HG02678 (cell line): Measurements from ENCODE around the gene GET3.

Experiments used
- ATAC-seq: cut with Tn5 transposase; IDR thresholded peaks from one replicate; pipeline ENCODE4 v1.9.1; 2021; ENCODE audit warnings: mild to moderate bottlenecking, moderate library complexity; ENCODE audit not compliant: unreplicated experiment

GET3 gene

DNA sequence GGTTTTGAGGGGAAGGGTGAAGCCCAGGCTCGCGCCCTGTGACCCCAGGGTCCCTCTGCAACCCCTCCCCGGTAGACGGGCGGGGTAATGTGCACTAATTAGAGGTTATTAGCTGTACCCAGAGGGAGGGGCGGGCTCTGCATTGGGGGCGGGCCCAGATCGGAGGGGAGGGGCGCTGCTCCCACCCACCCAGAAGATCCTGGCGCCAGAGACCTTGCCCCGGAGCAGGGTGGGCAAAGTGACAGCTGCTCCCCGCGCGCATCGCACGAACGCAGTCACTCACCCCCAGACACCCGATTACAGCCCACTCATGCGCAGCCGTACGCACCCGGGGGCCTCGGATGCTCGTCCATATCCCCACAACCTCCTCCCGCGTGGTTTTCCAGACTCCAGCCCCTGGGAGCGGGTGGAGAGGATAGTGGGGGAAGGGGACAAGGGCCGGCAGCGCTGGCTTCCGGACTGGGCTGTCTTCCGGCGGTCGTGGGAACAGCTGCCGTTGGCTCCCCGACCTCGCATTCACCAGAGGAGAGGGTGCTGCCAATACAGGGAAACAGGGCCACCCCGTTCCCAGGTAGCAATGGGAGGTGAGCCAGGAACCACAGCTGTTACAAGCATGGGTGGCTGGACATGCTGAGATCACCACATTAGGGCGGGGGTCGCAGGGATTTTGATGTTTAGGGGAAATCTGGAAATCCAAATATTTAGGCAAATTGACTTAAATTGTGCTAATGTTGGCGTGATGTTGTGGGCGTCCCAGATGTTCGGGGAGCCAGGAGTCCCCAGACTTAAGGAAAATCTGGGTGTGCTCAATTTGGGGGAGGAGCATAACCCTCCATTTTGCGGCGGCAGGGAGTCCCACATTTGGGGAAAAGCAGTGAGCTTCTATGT is 41.0 kb downstream of the GET3 start:
- no peak for ATAC-seq

DNA sequence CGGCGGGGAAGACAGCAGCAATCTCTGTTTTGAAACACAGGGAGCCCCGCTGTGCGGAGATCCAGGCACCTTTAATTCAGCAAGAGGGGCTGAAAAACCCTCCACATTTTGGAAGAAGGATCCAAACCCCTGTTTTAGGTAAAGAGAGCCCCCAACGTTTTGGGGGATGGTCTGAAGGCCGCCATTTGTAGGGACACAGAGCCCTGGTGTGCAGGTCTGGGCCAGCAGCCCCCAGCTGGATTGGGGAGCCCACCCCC is 41.5 kb downstream of the GET3 start:
- ATAC-seq = no peak

DNA sequence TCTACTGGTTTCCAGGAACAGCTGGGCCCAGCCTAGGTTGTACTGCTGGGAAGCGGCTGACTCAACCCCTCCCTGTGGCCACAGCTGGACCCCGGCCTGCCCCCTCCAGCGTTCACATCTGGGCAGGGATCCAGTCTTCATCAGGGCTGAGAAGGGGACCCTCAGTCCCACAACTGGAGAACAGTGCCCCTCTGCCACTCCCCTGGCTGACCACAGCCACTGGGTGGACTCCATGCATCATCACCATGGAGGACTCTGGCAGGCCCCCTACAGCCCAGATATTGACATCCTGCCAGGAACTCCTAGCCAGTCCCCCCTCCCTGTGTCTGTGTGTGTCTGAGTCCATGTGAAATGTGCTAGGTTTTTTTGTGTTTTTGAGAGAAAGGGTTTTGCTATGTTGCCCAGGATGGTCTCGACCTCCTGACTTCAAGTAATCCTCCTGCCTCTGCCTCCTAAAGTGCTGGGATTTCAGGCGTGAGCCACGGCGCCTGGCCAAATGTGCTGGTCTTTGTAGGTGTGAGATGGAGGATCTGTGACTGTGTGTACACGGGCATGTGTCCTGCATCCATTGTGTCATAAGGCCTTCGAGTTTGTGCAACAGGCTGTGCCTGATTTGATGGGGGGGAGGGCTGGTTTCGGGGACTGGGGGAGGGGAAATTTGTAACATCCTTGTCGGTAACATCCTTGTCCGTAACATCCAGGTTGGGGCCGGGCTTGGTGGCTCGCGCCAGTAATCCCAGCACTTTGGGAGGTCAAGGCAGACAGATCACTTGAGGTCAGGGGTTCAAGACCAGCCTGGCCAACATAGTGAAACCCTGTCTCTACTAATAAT is 42.1 kb downstream of the GET3 start:
- no peak for ATAC-seq

DNA sequence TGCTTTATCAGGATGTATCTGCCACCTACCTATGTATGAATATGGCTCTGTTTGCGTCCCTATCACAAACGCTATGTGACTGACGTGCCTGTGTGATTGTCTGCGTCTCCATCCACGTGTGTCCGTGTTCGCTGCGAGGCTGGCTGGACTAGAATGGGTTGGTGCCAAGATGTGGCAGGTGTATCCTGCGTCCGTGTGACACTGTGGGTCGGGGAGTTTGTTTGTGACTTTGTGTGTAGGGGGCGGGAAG is 44.8 kb downstream of the GET3 start:
- no peak for ATAC-seq

DNA sequence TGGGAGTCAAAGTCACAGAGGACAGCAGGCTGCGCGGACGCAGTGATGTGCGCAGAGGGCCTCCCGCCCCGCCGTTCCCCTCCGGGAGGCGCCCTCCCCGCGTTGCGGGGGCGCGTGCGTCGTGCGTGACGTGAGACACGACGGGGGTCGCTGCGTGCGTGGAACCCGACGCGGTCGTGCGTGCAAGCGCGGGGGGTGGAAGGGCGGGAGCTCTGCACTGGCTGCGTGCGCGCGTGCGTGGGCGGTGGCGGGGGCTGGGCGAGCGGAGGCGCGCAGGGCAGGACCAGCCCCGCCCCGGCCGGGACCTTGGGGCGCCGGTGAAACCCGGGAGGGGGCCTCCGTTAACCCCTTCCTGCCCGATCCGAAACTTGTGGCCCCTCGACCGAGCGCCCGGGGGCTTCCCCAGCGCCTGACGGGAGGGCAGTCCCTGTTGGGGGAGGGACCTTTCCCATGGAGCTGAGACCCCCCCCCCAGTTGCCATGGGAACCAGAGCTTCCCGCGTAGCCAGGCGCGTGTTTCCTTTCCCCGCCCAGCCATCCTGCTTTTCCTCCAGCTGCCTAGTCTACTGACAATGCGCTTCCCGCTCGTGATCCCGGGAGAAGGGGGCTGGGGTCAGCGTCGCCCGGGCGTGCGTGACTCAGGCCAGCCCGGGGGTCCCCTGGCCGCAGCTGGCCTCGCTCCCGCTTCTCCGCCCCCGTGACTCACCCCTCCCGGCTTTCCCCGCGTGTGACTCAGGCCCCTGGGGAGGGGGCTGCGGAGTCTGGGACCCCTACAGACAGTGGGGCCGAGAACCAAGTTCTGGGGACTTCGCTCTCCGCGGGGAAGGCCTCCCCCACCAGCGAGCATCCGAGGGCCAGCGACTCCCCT is 45.4 kb downstream of the GET3 start:
- ATAC-seq = peak; percentile 49

DNA sequence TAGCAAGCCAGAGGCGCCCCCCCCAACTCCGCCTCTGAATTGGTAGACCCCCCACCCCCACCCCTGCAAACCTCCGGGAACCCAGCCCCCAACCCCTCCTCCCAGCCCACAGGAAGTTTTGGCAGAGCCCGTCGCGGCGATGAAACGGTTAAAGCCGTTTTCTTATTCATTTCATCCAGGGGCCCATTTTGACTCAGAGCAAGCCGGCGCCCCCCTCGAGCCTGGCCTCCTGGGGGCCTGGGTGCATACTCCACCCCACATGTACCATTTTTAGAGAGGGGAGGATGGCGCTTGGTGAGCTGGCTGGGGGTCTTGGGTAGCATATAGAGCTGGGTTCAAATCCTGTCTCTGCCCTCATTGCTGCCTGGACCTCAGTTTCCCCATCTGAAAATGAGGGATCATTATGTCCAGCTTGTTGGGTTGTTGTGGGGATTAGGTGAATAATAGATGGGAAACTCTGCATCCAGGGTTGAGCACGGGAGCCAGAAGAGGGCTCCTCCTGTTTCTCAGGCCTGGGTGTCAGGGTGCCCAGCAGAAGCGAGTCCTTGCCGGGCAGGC is 46.1 kb downstream of the GET3 start:
- ATAC-seq = no peak

DNA sequence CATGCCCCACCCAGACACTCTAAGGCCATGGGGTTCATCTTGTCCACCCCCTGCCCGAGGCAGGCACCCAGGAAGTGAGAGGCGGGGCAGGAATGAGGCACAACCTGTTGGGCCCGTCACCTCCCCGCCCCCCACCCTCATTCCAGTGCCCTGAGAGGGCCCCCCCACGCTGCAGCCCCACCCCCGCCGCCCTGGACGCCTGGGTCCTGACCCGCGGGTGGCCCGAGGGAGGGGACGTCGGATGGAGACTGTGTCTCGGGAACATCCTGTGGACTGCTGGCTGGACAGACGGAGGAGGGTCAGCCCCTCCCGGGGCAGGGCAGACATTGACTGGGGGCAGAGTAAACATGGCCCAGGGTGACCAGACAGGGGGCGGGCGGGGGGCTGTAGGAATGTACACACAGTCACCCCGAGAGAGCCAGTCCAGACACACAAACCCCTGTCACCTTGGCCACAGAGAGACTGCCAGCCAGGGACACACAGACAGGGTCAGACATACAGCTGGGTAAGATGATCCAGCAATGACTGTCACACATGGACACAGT is 46.6 kb downstream of the GET3 start:
- ATAC-seq = no peak

DNA sequence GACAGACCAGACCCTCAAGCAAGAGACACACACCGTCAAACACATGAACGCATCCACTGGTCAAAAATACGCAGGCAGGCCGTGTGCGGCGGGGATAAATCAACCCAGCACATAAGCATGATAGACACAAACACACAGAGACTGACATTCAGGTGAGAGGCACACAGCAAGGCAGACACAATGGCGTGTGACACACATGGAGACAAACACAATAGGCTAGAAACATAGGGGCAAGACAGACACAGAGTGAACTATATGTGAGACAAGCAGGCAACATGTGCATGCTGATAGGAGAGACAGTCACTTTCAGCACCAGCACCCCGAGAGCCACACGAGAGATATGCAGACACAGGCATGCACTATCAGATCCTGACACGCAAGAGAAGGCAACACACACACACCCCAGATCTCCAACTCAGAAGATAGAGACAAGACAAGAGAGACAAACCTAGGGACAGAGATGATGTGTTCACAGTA is 47.1 kb downstream of the GET3 start:
- no peak for ATAC-seq

DNA sequence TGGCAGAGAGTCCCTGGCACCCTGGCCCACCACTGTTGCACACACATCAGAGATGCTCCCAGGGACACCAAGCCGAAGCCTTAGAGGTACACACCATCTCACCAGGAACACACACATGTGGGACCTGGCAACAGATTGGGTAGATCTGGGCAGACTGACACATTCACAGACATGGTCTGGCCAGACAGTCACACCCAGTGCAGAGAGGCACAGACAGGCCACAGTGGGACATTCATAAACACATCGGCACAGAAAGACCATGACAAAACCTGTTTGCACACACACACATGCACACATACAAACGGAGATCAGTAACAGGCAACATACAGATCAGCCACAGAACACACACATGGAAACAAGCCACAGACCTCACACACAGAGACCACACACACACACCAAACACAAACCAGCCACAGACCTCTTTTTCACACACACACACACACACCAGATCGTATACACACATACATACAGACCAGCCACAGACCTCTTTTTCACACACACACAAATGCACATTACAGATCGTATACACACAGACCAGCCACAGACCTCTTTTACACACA is 47.7 kb downstream of the GET3 start:
- ATAC-seq = no peak

DNA sequence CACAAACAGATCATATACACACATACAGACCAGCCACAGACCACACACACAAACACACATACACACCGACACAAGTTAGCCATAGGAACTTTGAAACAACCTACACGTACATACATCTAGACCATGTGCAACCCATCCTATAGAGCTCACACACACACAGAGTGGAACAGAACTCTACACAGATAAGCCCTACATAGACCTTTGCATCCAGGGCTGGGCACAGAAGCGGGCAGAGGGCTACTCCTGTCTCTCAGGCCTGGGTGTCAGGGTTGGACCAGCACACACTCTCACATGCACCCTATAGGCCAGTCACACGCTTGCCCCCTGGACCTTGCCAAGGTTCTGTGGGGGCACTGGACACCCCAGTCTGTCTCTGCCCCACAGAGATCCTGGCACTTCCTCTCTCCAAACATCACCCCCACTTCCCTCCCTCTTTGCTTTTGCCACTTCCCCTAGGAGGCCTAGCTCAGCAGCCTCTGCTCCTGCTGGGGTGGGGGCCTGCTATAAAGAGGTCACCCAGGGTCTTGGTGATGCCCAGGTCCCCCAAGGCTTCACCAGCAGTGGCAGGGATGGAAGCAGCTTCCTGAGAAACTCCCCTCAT is 48.2 kb downstream of the GET3 start:
- no peak for ATAC-seq

DNA sequence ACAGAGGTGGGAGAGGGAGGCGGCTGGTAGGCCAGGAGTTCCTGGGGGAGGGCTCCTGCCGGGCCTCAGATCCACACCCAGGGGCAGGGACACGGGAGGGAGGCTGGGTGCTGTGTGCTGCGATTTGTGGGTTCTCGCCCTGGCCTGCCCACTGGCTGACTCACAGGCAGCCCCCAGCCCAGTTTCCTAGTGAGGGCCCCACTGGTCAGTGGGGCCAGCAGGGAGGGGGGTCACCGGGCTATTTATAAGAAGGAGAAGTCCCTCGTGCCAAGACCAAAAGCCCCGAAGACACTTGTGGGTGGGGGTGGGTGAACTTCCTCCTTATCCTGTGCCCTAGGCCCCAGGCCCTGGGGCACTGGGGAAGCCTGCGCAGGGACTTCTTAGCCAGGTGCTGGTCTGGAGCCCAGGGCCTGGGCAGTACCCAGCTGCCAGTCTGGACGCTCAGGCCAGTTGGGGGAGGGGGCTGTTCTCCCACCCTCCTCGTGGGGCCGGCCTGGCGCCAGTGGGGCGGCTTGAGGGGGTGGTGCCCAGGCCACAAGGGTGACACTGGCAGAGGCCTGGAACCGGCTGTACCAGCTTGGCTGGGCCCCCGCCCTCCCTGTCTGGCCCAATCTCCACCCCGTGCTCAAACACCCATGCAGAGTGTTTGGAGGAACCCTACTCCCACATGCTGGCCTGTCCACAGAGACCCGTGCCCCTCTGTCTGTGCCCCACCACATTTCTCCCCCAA is 49.0 kb downstream of the GET3 start:
- ATAC-seq = no peak

DNA sequence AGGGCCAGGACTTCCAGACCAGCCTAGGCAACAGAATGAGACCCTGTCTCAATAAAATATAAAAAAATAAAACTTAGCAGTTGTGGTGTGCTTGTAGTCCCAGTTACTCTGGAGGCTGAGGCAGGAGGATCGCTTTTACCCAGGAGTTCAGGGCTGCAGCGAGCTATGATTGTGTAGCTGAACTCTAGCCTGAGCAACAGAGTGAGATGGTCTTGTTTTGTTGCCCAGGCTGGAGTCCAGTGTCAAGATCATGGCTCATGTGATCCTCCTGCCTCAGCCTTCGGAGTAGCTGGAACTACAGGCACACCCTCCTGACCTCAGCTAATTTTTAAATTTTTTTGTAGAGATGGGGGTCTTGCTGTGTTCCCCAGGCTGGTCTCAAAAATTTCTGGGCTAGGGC is 49.7 kb downstream of the GET3 start:
- no peak for ATAC-seq

DNA sequence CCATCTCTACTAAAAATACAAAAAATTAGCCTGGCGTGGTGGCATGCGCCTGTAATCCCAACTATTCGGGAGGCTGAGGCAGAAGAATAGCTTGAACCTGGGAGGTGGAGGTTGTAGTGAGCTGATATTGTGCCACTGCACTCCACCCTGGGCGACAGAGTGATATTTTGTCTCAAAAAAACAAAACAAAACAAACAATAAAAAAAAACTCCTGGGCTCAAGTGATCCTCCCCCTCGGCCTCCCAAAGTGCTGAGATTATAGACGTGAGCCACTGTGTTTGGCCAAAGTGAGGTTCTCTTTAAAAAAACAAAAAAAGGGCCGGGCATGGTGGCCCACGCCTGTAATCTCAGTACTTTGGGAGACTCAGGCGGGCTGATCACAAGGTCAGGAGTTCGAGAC is 50.2 kb downstream of the GET3 start:
- ATAC-seq = no peak

DNA sequence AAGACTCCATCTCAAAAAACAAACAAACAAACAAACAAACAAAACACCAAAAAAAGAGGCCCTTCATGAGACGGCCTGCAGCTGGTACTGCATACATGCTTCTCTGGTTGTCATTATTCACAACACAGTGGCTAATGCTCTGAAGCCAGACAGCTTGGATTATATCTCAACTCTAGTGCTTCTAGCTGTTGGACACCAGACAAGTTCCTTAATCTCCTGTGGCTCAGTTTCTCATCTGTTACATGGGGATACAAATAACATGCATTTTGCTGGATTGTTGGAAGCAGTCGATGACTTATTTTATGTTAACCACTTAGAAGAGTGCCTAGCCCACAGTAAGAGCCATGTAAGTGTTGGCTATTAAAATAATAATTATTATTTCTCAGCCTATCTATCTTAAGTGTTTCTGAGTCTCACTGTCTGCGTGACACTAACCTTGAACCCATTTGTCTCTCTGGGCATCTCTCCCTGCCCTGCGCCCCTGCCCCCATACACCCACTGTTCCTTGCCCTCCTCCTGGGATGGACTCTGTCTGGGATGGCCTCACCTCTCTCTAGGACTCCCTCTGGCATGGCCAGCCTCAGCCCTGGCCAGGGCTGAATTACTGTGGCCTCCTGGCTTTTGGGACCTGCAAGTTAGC is 50.9 kb downstream of the GET3 start:
- no peak for ATAC-seq

DNA sequence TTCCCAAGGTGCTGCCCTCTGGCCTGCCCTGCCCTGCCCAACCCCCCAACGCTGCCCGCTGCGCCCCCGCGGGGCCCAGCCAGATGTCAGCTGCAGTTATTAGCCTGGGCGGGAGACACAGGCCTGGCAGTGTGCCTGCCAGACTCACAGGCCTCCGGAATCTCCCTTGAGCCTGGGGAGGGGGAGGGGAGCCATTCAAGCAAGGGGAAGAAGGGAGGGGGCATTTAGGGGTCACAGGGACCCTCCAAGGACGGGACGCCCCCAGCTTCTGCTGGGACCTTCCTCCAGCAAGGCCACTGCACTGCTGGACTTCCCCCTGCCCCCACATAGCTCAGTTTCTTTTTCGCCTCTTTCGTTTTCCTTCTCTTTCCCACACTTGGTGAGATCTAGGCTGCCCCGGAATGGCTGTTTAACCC is 51.4 kb downstream of the GET3 start:
- ATAC-seq = no peak

DNA sequence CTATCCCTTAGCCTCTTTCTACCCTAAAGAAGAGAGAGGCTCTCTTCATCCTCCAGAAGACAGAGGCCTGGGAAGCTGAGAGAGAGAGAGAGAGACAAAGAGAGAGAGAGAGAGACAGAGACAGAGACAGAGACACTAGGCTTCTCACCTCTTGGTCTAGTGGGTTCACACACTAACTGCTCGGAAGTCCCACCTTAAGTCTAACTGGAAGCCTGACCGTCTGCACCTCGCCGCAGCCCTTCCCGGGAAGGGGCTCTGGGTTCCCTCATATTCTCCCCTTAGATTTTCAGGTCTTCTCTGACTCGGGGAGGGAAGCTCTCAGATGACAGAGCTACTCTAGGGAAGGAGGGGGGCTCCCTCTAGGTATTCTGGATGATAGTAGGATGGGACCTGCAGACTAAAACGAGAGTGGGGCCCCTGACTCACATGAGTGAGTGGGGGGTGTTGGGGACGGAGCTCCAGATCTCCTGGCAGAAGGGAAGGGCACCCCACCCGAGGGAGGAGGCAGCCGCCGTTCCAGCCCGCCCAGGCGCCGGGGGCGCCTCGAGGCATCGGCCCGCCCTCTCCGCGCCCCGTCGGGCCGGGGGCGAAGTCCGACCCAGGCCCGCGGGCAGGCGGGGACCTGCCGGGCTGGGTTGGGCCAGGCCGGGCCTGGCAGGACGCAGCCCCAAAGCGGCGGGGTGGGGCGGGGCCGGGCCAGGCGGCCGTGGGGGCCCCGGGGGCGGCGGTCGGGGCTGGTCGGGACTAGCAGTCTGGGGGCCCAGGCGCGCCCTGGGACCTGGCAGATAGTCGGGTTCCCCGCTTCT is 52.0 kb downstream of the GET3 start:
- no peak for ATAC-seq

DNA sequence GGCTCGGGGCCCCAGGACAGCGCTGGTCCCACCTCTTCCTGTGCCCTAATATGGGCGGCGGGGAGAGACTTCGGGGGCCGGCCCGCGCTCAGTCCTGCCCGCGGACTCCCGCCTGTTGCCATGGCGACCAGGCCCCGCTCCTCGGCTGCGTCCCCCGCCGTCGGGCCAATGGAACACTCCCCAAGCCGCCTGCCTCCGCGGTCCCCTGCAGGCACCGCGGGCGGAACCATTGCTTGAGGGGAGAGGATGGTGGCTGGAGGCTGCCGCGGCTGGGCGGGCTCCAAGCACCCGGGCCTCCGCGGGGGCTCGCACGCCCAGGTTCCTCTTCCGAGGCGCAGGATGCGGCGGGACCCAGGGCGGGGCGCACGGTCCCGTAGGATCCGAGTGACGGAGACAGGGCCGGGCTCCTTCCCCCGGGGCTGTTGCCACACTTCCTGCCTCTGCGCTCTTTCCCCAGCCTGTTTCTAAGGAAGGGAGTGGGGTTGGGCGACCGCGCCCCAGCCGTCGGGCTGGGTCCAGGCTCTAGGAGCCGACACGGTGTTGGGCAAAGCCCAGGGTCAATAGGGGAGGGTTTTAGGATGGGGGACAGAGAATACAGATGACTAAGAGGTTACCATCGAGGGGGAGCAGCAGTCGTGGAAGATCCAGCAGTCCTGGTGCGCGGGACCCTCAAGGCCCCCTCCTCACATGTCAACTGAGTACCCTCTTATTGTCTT is 52.8 kb downstream of the GET3 start:
- ATAC-seq = peak; percentile 39
